Coronary artery (tissue), 2 donors: Measurements from ENCODE around the gene P3R3URF.

ENCODE experiments used
- DNase-seq: peaks from one replicate; pipeline ENCODE4 v3.0.0-alpha.2; 2017; ENCODE audit warnings: low spot score
- H3K27ac ChIP-seq, 2 donors: fragments of 200-600 bp; sonication (generic); one replicate each; pipeline ENCODE4 v1.5.1; 2016 to 2019
- H3K4me3 ChIP-seq: fragments of 200-600 bp; sonication (generic); 2 replicates; pipeline ENCODE4 v1.5.1; 2016; ENCODE audit warnings: mild to moderate bottlenecking, moderate library complexity
- TF ChIP-seq, protein P1 (sequence below): fragments of 200-600 bp; sonication (generic); IDR thresholded peaks from one replicate; pipeline ENCODE4 v1.5.1; 2019; ENCODE audit warnings: antibody characterized with exemption

Gene P3R3URF

DNA sequence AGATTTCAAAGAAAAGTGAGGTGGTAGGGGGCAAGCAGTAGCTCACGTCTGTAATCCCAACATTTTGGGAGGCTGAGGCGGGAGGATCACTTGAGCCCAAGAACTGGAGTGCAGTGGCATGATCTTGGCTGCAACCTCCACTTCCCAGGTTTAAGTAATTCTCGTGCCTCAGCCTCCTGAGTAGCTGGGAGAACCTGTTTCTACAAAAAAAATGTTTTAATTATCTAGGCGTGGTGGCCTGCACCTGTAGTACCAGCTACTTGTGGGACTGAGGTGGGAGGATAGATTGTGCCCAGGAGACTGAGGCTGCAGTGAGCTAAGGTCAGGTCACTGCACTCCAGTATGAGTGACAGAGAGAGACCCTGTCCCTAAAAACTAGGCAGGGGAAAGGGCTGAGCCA is 4.0 kb downstream of the P3R3URF start:
- no peak overlapping the region for H3K4me3 ChIP-seq
- no peak for DNase-seq
- no peak overlapping the region for H3K27ac ChIP-seq
- TF ChIP-seq, protein P1, sequence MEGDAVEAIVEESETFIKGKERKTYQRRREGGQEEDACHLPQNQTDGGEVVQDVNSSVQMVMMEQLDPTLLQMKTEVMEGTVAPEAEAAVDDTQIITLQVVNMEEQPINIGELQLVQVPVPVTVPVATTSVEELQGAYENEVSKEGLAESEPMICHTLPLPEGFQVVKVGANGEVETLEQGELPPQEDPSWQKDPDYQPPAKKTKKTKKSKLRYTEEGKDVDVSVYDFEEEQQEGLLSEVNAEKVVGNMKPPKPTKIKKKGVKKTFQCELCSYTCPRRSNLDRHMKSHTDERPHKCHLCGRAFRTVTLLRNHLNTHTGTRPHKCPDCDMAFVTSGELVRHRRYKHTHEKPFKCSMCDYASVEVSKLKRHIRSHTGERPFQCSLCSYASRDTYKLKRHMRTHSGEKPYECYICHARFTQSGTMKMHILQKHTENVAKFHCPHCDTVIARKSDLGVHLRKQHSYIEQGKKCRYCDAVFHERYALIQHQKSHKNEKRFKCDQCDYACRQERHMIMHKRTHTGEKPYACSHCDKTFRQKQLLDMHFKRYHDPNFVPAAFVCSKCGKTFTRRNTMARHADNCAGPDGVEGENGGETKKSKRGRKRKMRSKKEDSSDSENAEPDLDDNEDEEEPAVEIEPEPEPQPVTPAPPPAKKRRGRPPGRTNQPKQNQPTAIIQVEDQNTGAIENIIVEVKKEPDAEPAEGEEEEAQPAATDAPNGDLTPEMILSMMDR, result no peak

DNA sequence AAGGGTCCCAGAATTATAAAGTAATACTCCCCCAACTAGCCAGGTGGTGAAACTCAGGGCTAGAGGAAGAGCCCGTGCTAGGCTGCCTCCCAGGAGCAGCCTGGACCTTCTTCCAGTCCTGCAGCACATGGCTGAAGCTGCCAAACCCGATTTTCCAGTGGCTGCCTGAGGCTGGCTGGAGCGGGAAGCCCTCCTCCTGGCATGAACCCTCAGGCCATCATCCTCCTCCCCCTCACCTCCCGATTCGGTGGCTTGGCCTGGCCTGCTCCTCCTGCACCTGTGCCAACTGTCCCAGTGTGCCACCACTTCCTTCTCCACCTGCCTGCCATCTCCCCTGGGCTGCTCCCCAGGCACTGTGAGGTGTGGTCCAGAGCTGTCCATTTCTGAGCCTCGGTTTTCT is 4.4 kb downstream of the P3R3URF start:
- Histone ChIP-seq H3K4me3 (no peak overlapping the region), H3K27ac (peak overlapping the region in 1 of 2 donors; percentile 48)
- no peak for DNase-seq
- TF ChIP-seq, protein P1, result no peak

DNA sequence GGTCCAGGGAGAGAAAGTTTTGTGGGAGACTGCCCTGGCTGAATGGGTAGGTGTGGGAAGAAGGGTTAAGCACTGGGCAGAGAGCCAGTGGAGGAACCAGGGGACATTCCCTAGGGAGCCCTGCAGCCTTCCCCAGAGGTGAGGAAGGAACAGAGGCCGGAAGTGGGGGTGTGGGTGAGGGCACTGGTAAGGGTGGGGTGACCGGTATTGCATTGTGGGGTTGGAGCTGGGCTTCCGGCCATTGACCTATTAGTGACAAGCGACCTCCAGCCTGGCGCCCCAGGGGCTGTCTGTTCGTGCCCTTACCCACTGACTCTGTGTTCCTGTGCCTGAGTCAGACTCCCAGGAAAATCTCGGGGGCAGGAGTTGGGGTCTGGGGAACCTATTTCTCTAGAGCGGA is 4.9 kb downstream of the P3R3URF start:
- peak overlapping the region in 1 of 2 donors; percentile 48 for H3K27ac ChIP-seq
- no peak for DNase-seq
- TF ChIP-seq, protein P1, result no peak
- H3K4me3 ChIP-seq, result no peak overlapping the region

DNA sequence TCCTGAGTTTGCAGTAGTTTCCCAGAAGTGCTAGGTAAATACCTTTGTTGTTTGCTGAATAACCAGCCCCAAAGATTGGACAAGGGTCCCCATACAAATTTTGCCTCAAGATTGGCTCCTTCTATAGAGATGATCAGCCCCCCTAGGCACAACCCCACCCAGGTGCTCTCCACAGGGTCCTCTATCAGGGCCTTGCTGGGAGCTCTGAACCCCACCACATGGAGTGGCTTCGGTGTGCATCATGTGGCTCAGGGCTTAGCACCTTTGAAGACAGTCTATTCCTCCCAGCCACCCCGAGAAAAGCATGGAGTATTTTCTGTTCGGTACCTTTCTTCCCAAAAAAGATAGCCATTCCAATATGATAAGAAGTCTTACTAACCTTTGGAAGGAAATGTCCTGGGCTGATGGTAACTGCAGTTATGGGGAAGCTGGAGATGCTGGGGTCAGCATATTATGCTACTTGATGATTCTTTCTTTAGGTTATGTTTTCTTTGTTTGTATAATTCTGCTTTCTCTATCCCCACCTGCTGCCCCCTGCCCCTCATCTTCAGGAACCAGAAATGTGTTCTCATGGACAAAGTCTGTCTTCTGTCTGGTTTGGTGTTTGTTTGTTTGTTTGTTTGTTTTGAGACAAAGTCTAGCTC is 6.4 kb downstream of the P3R3URF start:
- TF ChIP-seq, protein P1, result no peak
- H3K27ac ChIP-seq, result no peak overlapping the region
- no peak for DNase-seq
- no peak overlapping the region for H3K4me3 ChIP-seq

DNA sequence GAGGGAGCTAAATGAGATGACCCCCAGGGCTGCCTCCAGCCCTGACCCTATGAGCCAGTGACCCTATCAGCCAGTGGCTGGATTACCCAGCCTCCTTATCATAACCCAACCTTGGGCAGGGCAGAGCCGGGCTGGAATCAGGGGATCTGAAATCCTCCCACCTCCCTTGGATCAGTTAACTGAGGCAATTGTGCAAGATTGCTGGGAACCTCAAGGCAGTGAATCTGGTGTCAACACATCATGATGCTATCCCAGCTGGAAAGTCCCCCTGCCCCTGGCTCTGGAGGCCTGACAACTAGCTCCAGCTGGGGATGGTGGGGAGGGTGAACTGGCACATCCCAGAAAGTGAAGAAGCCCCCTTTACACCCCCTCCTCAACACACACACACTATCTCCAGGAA is 7.8 kb downstream of the P3R3URF start:
- no peak for DNase-seq
- TF ChIP-seq, protein P1, result no peak
- Histone ChIP-seq H3K27ac (no peak overlapping the region), H3K4me3 (no peak overlapping the region)

DNA sequence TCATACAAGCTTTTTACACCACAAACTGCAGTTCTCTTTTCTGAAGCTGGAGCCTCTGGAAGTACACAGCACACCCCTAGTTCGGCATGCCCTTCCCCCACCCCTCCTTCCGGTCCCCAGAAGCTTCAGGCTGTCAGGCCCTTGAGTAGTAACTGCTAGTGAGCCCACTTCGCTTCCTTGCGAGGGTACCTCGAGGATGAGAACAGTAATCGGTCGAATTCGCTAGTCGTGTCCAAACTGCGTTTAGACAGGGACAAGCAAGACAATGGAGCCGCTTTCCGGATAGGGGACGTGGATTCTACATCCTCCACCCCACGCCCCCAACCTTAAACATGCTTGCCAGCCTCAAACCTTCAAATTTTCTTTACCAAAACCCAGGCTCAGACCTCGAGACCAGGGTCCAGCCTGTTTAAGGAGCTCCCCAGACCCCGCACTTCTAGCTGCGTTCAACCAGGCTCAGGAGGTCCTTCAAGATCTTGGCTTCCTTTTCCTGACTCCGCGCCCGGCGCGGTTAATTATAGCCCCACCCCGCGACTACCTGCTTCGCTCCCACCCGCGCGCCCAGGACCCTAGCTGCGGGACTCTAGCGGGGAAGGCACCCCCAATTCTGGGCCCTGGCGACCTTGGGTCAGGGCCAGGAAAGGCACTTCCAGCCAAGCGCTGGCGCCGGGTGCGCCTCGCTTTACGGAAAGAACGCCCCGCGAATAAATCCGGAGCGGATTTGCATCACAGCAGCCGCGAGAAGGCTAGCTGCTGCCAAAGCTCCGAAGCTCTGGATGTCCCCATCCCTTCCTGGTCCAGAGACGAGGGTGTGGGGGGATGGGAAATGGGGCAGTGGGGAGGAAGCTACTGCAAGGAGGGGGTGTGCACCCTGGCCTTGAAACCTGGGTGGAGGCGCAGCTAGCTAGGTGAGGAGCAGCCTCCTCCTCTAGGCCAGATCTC is 9.5 kb downstream of the P3R3URF start:
- DNase-seq, result no peak
- Histone ChIP-seq H3K27ac (peak overlapping the region; percentile 15 to 72), H3K4me3 (peak overlapping the region; percentile 68)
- TF ChIP-seq, protein P1, result no peak

DNA sequence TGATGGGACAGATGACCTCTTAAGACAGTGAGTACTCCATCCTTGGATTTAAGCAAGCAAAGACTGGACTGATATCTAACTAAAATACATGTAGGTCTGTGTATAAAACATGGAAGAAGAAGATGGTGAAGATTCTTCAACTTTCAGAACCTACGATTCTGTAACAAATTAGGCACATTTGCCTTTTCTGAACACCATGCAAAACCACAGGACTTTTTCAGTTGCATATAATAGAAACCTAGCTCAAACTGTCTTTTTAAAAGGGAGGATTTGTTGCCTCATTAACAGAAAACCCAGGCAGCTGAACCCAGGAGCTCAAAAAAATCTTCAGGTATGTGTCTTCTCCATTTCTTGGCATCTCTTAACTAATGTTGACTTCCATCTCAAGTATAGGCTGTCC is 16.1 kb downstream of the P3R3URF start:
- H3K27ac ChIP-seq, result no peak overlapping the region
- no peak overlapping the region for H3K4me3 ChIP-seq
- TF ChIP-seq, protein P1, result no peak
- DNase-seq, result no peak
